Keratinocyte (primary cell): ENCODE measurements around the gene MAB21L3. TPM values are rescaled to one million over a fixed set of nuclear protein-coding genes. Genes with fewer than 3 reads are reported as not detected.

Source experiments
- DNase-seq: peaks from one replicate; pipeline ENCODE4 v3.0.0-alpha.2; 2011; ENCODE audit warnings: low read depth, missing footprints, low spot score
- FAIRE-seq: peaks from 2 replicates; lab custom pipeline; 2011; peaks lifted over from hg19 to GRCh38; lab: Jason Lieb, UNC
- H2AFZ ChIP-seq: 2 replicates; pipeline ENCODE4 v1.6.0; 2012; ENCODE audit warnings: low read length, control low read depth, inconsistent platforms; ENCODE audit not compliant: control insufficient read depth
- H3K27ac ChIP-seq: 2 replicates; pipeline ENCODE4 v1.5.1; 2011; ENCODE audit warnings: low read length; ENCODE audit not compliant: control insufficient read depth, insufficient read depth
- H3K27me3 ChIP-seq: 3 replicates; pipeline ENCODE4 v1.6.0; 2011; ENCODE audit warnings: low read length; ENCODE audit not compliant: control insufficient read depth, insufficient read depth; ENCODE audit errors: extremely low read depth
- H3K36me3 ChIP-seq, 2 experiments: 2 replicates in 1 of 2; 3 replicates in 1 of 2; pipeline ENCODE4 v1.5.1; 2011; ENCODE audit warnings: low read length in 2 of 2, mild to moderate bottlenecking in 1 of 2; ENCODE audit not compliant: control insufficient read depth in 2 of 2, insufficient read depth in 2 of 2; ENCODE audit errors: extremely low read depth in 1 of 2
- H3K4me1 ChIP-seq: 3 replicates; pipeline ENCODE4 v1.5.1; 2011; ENCODE audit warnings: low read length; ENCODE audit not compliant: control insufficient read depth, insufficient read depth; ENCODE audit errors: extremely low read depth
- H3K4me2 ChIP-seq: 3 replicates; pipeline ENCODE4 v1.6.0; 2011; ENCODE audit warnings: low read depth, low read length; ENCODE audit not compliant: control insufficient read depth, insufficient read depth; ENCODE audit errors: extremely low read depth
- H3K4me3 ChIP-seq, 3 experiments: fragments of 200-600 bp in 1 of 3; sonication (generic) in 1 of 3; 2 replicates in 2 of 3; 3 replicates in 1 of 3; pipeline ENCODE4 v1.5.1; 2011 to 2016; ENCODE audit warnings: low read length in 3 of 3, mild to moderate bottlenecking in 3 of 3, control low read depth in 2 of 3, inconsistent platforms in 1 of 3, low read depth in 1 of 3, mixed read lengths in 1 of 3, mixed run types in 1 of 3, moderate library complexity in 1 of 3; ENCODE audit not compliant: control insufficient read depth in 2 of 3, insufficient read depth in 2 of 3; ENCODE audit errors: extremely low read depth in 1 of 3
- H3K79me2 ChIP-seq: 2 replicates; pipeline ENCODE4 v1.6.0; 2012; ENCODE audit warnings: low read length; ENCODE audit not compliant: control insufficient read depth, insufficient read depth
- H3K9ac ChIP-seq: 3 replicates; pipeline ENCODE4 v1.6.0; 2011; ENCODE audit warnings: low read length; ENCODE audit not compliant: control insufficient read depth, insufficient read depth; ENCODE audit errors: extremely low read depth
- H3K9me1 ChIP-seq: 3 replicates; pipeline ENCODE4 v1.6.0; 2011; ENCODE audit warnings: low read length; ENCODE audit not compliant: control insufficient read depth, insufficient read depth; ENCODE audit errors: extremely low read depth
- H3K9me3 ChIP-seq: 2 replicates; pipeline ENCODE4 v1.5.1; 2012; ENCODE audit warnings: low read depth, low read length; ENCODE audit not compliant: control insufficient read depth
- H4K20me1 ChIP-seq: 3 replicates; pipeline ENCODE4 v1.6.0; 2011; ENCODE audit warnings: low read length; ENCODE audit not compliant: control insufficient read depth, insufficient read depth; ENCODE audit errors: extremely low read depth
- CTCF ChIP-seq, 3 experiments: IDR thresholded peaks in 1 of 3; conservative IDR thresholded peaks in 1 of 3; optimal IDR thresholded peaks in 1 of 3; 2 replicates in 2 of 3; 3 replicates in 1 of 3; pipeline versions ENCODE3 to v1.5.1; 2011; ENCODE audit warnings: low read length in 3 of 3, mild to moderate bottlenecking in 3 of 3, moderate library complexity in 2 of 3, control low read depth in 1 of 3, inconsistent platforms in 1 of 3; ENCODE audit not compliant: insufficient read depth in 2 of 3; ENCODE audit errors: extremely low read depth in 1 of 3
- EZH2 ChIP-seq: IDR thresholded peaks from one replicate; pipeline ENCODE4 v1.6.1; 2012; ENCODE audit warnings: inconsistent platforms, mild to moderate bottlenecking, low read length, moderate library complexity
- dilution Hi-C: fragments of 300-500 bp; cut with MboI; formaldehyde crosslinking; loops from one replicate; pipeline ENCODE4 v1.7.0; 2020; ENCODE audit warnings: low sequenced_read_pairs; ENCODE audit not compliant: extremely low pct_ligation_motif_present
- polyA plus RNA-seq, 5 experiments: library from polyadenylated mRNA; depleted of rRNA in 3 of 5; stranded (reverse) in 3 of 5; stranded (forward) in 1 of 5; unstranded in 1 of 5; fragments of >200 nt; gene quantifications; 1 replicate in 1 of 5; 2 replicates in 3 of 5; 3 replicates in 1 of 5; pipeline versions ENCODE4 v1.2.1 to v1.2.3, GENCODE V29; 2011 to 2012; ENCODE audit warnings: missing spikeins in 2 of 5, low read depth in 1 of 5, low replicate concordance in 1 of 5

MAB21L3 gene
- polyA plus RNA-seq, 1 donor (not counting 4 experiments of a cell fraction or from before 2014, with no cell fraction given), result 0.29 TPM

DNA sequence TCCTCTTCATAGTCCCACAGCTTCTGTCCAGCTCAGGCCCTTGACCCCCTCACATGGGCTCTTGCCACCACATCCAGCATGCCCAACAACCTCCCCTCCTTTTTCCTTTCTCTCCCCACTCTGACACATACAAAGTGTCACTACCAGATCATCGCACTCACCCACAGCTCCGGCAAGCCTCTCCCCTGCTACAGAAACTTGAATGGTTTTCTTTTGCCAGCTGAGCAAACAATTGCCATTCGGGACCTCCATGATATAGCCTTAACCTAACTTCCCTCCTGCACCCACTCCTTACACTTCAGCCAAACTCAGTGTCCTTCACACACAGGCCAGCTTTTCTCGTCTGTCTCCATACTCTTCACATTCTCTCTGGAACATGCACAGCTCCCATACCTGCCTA, 43.3 kb downstream of the MAB21L3 start:
- no peak overlapping the region for H3K4me2 ChIP-seq
- H3K4me1 ChIP-seq, result peaks cover 3% of the 10 kb centered on the region
- no peaks in the 10 kb centered on the region for H3K9me3 ChIP-seq
- H3K27ac ChIP-seq, result no peak overlapping the region
- FAIRE-seq, result no peak
- no peaks in the 10 kb centered on the region for H3K9me1 ChIP-seq
- no peak overlapping the region for H3K4me3 ChIP-seq
- H3K79me2 ChIP-seq, result no peaks in the 10 kb centered on the region
- H3K27me3 ChIP-seq, result peaks cover 3% of the 10 kb centered on the region
- no peak overlapping the region for H3K9ac ChIP-seq
- no peaks in the 10 kb centered on the region for H4K20me1 ChIP-seq
- no peak for DNase-seq
- dilution Hi-C loops, result no loop called here
- H2AFZ ChIP-seq, result no peak overlapping the region
- H3K36me3 ChIP-seq, result no peaks in the 10 kb centered on the region
- TF ChIP-seq CTCF (optimal IDR thresholded peaks at IDR 0.05 in 1 of 3, IDR thresholded peaks at IDR 0.05 in 1 of 3, conservative IDR thresholded peaks at IDR 0.05 in 1 of 3; ENCODE audit: extremely low read depth in 1 of 3, insufficient read depth in 2 of 3, low read length in 3 of 3) (no peak), EZH2 (no peak)

- Histone ChIP-seq H3K4me3 (no peak overlapping the region), H4K20me1 (no peaks in the 10 kb centered on the region), H3K79me2 (no peaks in the 10 kb centered on the region), H3K9ac (no peak overlapping the region), H3K9me3 (no peaks in the 10 kb centered on the region), H2AFZ (no peak overlapping the region), H3K27me3 (peaks cover 3% of the 10 kb centered on the region), H3K9me1 (no peaks in the 10 kb centered on the region), H3K27ac (no peak overlapping the region), H3K4me1 (peaks cover 3% of the 10 kb centered on the region), H3K4me2 (no peak overlapping the region), H3K36me3 (no peaks in the 10 kb centered on the region)
- no peak for DNase-seq
- no peak for TF ChIP-seq CTCF (optimal IDR thresholded peaks at IDR 0.05 in 1 of 3, IDR thresholded peaks at IDR 0.05 in 1 of 3, conservative IDR thresholded peaks at IDR 0.05 in 1 of 3; ENCODE audit: extremely low read depth in 1 of 3, insufficient read depth in 2 of 3, low read length in 3 of 3)
- TF ChIP-seq EZH2, result no peak
- FAIRE-seq, result no peak
- dilution Hi-C loops, result no loop called here
These were observed 45.9 kb downstream of the MAB21L3 start for GRCh38 chr1:116157096-116157495.
